Adipose tissue (tissue), 3 donors: ENCODE measurements around the gene NRARP. TPM values are rescaled to one million over a fixed set of nuclear protein-coding genes. Genes with fewer than 3 reads are reported as not detected.

Source experiments
- H3K27ac ChIP-seq: one replicate; pipeline ENCODE4 v1.5.1; 2013; ENCODE audit warnings: low read depth, low read length
- WGBS, 3 donors: extraction: QIAGEN DNeasy Blood & Tissue Kit; methylation state at CpG; one replicate each; pipeline ENCODE4 v1.1.7; 2013; 5-methylcytosine and 5-hydroxymethylcytosine counted together
- polyA plus RNA-seq, 3 donors: library from polyadenylated mRNA; stranded (reverse); fragments of 200-250 nt; gene quantifications; one replicate each; pipeline ENCODE4 v1.2.3, GENCODE V29; 2013
- donor health status: healthy with polysubstance abuse.
- donor health status: Bipolar disorder and iron deficiency.
- donor health status: healthy.

Gene NRARP
- polyA plus RNA-seq, 3 donors, result 2.3 to 5.9 (median 3.8) TPM

DNA sequence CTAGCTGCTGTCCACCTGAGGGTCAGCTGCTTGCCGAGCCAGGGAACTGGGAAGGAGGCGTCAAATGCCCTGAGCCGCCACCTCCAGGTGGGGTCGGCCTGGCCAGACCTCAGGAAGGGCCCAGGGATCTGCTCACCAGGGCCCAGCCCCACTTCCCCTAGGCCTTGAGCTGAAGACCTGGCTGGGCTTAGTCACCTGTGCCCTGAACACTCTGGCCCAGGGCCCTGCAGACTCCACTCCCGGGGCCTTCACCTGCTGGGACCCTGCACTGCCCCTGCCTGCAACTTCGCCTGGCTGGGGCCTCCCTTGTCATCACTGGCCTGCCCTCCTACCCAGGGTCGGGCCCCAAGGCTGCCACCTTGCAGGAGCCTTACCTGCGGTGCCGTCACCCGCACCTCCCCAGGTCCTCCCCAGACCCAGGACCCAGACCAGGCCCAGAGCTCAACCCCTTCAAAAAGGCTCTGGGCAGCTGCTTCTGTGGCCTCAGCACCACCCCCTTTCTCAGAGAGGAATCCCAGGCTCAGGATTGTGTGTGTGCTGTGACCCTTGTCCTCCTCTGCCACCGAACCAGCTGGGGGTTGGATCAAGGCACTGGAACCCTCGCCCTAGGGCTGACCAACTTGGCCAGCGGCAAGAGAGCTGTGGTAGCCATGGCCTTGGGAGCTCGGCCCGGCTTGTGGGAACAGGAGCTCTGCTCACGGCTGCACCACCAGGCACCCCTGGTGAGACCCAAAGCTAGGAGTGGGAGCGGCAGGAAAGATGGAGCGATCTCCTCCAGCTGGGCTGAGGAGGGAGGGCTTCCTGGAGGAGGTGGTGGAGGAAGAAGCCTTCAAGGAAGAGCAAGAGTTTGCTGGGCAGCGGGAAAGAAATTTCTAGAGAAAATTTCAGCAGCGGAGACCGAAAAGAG lies 48.1 kb downstream of the NRARP start:
- 34 to 76% (median 66%) methylated on average over 21 of the region's 21 CpGs for WGBS, 3 donors
- no peak overlapping the region for H3K27ac ChIP-seq

DNA sequence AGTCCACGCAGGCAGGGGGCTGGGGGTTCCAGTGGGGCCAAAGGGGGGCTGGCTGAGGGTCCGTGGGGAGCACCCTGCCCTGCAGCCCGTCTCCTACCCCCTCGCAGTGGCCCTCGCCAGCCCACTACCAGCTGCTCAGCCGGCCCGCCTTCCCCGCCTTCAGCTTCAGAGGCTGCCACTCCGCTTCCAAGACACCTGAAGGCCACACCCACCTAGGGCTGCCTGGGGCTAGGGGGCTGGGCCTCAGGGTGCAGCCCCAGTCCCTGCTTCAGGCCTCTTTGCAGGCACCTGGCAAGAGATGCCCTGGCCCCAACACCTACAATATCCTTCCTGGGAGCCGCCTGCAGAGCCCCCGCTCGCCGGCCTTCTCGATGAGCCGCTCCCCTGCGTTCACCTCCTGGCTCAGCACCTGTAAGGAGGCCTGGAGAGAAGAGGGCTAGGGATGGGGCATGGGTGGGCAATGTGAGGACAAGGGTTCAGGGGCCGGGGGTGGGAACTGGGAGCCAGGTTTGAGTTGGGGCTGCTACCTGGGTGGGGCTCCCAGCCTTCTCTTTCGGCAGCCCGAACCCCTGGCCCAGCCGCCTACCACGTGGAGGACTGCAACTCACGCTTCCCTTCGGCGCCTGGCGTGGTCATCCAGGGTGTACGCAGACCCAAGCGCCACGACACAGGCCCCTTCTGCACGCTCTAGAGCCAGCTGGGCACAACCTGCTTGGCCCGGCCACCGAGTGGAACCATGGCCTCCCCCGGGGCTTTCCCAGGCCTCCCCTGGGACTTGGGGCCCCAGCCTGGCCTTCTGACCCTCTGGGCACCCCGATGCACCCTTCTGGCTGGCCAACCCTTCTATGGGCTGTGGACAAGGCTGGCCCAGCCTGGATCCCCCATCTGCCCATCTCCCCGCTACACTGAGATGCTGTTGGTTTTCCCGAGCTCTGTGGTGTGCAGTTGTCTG lies 49.2 kb downstream of the NRARP start:
- whole genome bisulfite sequencing, 3 donors, result 77 to 91% (median 90%) methylated on average over 30 to 35 of the region's 35 CpGs

DNA sequence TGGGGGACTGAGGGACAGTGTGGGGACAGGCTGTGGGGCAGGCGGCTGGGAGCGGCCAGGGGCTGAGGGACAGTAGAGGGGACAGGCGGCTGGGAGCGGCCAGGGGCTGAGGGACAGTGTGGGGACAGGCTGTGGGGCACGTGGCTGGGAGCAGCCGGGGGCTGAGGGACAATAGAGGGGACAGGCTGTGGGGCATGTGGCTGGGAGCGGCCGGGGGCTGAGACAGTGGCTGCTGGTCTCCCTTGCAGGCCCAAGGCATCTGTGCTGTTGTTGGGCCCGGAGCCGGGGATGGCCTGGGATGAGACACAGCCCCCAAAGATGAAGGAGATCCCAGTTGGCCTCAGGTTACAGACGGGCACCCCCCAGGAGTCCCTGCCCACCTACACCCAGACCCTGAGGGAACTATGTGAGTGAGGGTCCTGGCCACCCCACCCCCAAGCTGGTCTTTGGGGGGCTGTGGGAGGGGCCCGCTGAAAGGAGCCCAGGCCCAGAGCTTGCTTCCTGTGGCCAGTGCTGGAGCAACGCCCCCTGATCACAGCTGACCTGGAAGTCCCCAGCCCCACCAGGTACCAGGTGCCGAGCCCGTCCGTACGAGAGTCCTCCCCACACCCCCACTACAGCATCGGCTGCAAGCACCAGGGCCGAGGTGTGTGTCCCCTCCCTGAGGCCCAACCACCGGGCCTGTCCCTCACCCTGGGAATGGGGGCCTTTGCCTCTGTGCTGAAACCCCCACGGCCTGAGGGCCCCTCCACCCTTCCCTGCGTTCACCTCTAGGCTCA lies 50.4 kb downstream of the NRARP start:
- WGBS, 3 donors, result 84 to 95% (median 88%) methylated on average over 18 to 22 of the region's 22 CpGs
- H3K27ac ChIP-seq, result no peak overlapping the region

More for the DNA sequence above, 49.2 kb downstream of the NRARP start:
- H3K27ac ChIP-seq, result no peak overlapping the region

DNA sequence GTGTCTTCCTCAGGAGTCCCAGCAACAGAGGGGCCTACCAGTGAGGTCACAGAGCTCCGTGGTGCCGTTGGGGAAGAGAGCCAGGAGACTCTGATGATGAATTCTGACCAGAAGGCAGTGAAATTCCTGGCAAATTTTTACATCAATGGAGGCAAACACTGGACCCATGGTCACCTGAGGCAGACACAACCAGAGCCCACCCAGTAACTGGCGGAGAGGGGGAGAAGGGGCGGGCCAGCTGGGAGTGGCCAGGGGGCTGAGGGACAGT lies 50.9 kb downstream of the NRARP start, which contains the start of gene STPG3:
STPG3 (plus strand) TSS at position 93 of the 268 bp plus-strand sequence; CDS start at position 94, 1 bp downstream.
- no peak within 1 kb of the TSS for H3K27ac ChIP-seq
- WGBS, 3 donors, result 50 to 74% (median 53%) methylated on average over 2 to 4 of the region's 4 CpGs

DNA sequence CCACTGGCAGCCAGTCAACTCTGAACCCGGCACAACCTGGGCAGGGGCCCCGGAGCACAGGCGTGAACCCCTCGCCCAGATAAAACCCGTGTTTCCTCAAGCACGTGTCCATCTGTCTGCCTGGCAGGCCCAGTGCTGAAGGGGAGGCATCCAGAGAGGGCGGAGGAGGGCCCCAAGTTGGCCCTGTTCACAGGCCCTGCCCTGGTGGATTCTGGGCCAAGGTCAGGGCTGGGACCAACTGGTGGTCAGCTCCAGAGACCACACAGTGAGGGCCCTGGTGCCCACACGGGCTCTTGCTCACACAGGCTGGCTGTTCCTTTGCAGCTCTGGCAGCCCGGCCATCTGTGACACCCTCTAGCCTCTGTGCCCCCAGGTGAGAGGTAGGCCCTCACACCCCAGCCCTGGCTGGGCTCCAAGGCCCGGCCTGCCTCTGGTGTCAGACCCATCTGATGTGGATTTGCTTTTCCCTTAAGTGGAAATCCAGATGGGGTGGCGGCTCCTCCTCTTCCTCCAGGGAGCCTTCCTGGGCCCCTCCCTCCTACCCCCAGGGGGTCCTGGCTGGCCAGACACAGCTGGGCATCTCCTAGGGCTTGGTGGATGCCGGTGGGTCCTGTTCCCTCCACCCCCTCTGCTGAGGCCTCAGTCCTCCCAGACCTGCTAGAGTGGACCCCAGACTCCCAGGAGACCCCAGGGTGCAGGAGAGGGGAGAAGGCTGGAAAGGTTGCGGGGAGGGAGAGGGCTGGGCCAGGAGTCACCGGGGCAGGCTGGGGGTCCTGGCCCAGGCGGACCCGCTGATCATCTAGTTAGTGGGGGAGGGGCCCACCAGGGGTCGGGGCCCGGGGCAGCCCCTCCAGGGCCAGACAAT lies 51.5 kb downstream of the NRARP start:
- no peak overlapping the region for H3K27ac ChIP-seq
- WGBS, 3 donors, result 53 to 64% (median 61%) methylated on average over 12 to 18 of the region's 18 CpGs

Other genes with a start within 250 kb of the NRARP start
- gene ENTPD2, start 248.2 kb downstream of the NRARP start, polyA plus RNA-seq, result 1 to 10 TPM in 2 of 3 donors, under 1 TPM in 1; 0.61 to 1.6 (median 1.3) TPM
- under 1 TPM; 0.11 to 0.34 (median 0.18) TPM for gene SAPCD2, start 231.7 kb downstream of the NRARP start, polyA plus RNA-seq
- gene UAP1L1, start 224.8 kb downstream of the NRARP start, polyA plus RNA-seq, result 1 to 10 TPM; 3.8 to 9.0 (median 6.0) TPM
- gene MAN1B1, start 215.3 kb downstream of the NRARP start, polyA plus RNA-seq, result 10 to 100 TPM; 25.8 to 41.6 (median 31.2) TPM
- gene DPP7, start 187.5 kb downstream of the NRARP start, polyA plus RNA-seq, result 100 to 1,000 TPM; 132 to 152 (median 140) TPM
- gene GRIN1, start 163.1 kb downstream of the NRARP start, polyA plus RNA-seq, result under 1 TPM in 1 of 3 donors, not detected in 2; 0.26 TPM
- gene LRRC26, start 132.2 kb downstream of the NRARP start, polyA plus RNA-seq, result under 1 TPM in 2 of 3 donors, not detected in 1; 0.40 to 0.47 TPM
- not detected for gene TMEM210, start 130.2 kb downstream of the NRARP start, polyA plus RNA-seq
- gene ANAPC2, start 113.7 kb downstream of the NRARP start, polyA plus RNA-seq, result 10 to 100 TPM; 27.5 to 39.9 (median 38.6) TPM
- gene SSNA1, start 113.6 kb downstream of the NRARP start, polyA plus RNA-seq, result 100 to 1,000 TPM in 1 of 3 donors, 10 to 100 TPM in 2; 70.9 to 103 (median 98.2) TPM
- 10 to 100 TPM in 1 of 3 donors, 1 to 10 TPM in 2; 4.3 to 67.8 (median 4.5) TPM for gene TPRN, start 101.5 kb downstream of the NRARP start, polyA plus RNA-seq
- 10 to 100 TPM; 16.8 to 23.5 (median 22.8) TPM for gene TMEM203, start 96.6 kb downstream of the NRARP start, polyA plus RNA-seq
- gene NDOR1, start 96.6 kb downstream of the NRARP start, polyA plus RNA-seq, result 1 to 10 TPM; 4.9 to 8.4 (median 8.2) TPM
- gene RNF208, start 80.0 kb downstream of the NRARP start, polyA plus RNA-seq, result 1 to 10 TPM; 2.8 to 4.0 (median 3.5) TPM
- under 1 TPM in 2 of 3 donors, not detected in 1; 0.20 to 0.88 TPM for gene CYSRT1, start 77.1 kb downstream of the NRARP start, polyA plus RNA-seq
- gene RNF224, start 74.8 kb downstream of the NRARP start, polyA plus RNA-seq, result under 1 TPM in 1 of 3 donors, not detected in 2; 0.18 TPM
- under 1 TPM in 2 of 3 donors, not detected in 1; 0.04 to 0.06 TPM for gene SLC34A3, start 71.4 kb downstream of the NRARP start, polyA plus RNA-seq
- gene TUBB4B, start 61.0 kb downstream of the NRARP start, polyA plus RNA-seq, result 100 to 1,000 TPM in 2 of 3 donors, 10 to 100 TPM in 1; 88.8 to 317 (median 145) TPM
- gene STPG3, start 51.0 kb downstream of the NRARP start, polyA plus RNA-seq, result under 1 TPM in 1 of 3 donors, not detected in 2; 0.16 TPM
- 10 to 100 TPM; 36.1 to 38.9 (median 37.9) TPM for gene NELFB, start 46.9 kb downstream of the NRARP start, polyA plus RNA-seq
- gene TOR4A, start 24.5 kb downstream of the NRARP start, polyA plus RNA-seq, result 1 to 10 TPM; 2.1 to 5.8 (median 5.5) TPM
- gene EXD3, start 120.9 kb upstream of the NRARP start, polyA plus RNA-seq, result 10 to 100 TPM in 2 of 3 donors, 1 to 10 TPM in 1; 7.6 to 38.5 (median 14.0) TPM
- 1 to 10 TPM; 2.0 to 6.8 (median 3.1) TPM for gene NOXA1, start 121.1 kb upstream of the NRARP start, polyA plus RNA-seq
- 1 to 10 TPM in 1 of 3 donors, under 1 TPM in 1, not detected in 1; 0.66 to 1.1 TPM for gene ENTPD8, start 139.1 kb upstream of the NRARP start, polyA plus RNA-seq
- 10 to 100 TPM; 38.2 to 39.5 (median 39.4) TPM for gene NSMF, start 157.1 kb upstream of the NRARP start, polyA plus RNA-seq
- 10 to 100 TPM in 2 of 3 donors, 1 to 10 TPM in 1; 6.8 to 23.4 (median 22.3) TPM for gene PNPLA7, start 248.1 kb upstream of the NRARP start, polyA plus RNA-seq
- 100 to 1,000 TPM in 1 of 3 donors, 10 to 100 TPM in 2; 37.2 to 155 (median 68.7) TPM for gene MRPL41, start 249.6 kb upstream of the NRARP start, polyA plus RNA-seq